Measurements from ENCODE around the gene PKD2.

- TF ChIP-seq CTCF (IDR thresholded peaks at IDR 0.05) (no peak), EZH2 (IDR thresholded peaks at IDR 0.05; ENCODE audit: borderline replicate concordance, insufficient read depth, low read depth, low read length, poor library complexity, severe bottlenecking) (no peak)
These were observed 94.6 kb downstream of the PKD2 start for GRCh38 chr4:88102026-88102425.
